HG03354 (cell line): Measurements from ENCODE around the gene PHAX.
"Not testable (repeated sequence)": the region's sequence is repeated elsewhere in the genome, so short reads cannot be mapped to it uniquely, and the experiment has no call there.

Source experiments
- ATAC-seq: cut with Tn5 transposase; IDR thresholded peaks from one replicate; pipeline ENCODE4 v1.9.1; 2021; ENCODE audit warnings: mild to moderate bottlenecking; ENCODE audit not compliant: unreplicated experiment, poor library complexity, severe bottlenecking

Gene PHAX

DNA sequence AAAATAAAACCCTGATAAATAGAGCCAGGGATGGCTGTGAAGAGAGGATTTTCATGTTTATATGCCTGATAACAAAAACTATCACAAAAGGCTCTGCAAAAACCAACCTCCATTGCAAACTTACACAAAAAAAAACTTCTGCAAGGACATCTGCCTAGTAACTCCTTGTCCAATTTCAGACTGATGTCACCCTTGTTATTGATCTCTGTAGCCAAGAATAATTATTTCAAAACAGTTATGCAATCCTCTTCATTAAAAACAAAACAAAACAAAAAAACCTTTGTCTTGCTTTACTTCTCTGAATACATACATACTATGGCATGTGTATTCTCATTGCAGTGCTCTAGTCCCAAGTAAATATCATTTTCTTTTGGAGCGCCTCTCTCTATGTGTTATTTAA is 49.7 kb downstream of the PHAX start:
- ATAC-seq: no peak

DNA sequence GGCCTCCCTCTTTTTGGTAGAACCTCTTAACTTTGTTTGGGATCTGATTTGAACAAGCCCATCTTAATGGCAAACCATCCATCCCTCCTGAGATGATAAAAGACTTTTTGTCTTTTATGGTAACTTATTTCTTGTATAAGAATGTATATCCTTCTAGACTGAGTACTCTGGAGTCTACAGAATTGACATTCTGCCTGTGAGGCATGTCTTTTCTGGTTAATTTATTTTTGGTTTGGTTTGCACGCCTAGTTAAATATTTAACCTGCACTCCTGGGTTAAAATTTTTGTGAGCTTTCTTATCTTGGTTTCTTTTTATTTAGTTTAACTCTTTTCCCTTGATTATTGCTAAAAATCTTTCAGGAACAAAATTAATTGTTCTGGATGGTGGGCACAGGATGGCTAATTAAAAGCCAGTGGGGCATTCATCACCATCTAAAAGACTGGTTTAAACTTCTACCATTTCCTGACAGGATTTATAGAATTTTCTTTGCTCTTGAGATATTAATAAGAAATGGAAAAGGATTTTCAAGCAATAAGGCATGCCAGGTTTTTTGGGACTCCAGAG is 50.3 kb downstream of the PHAX start:
- no peak for ATAC-seq

DNA sequence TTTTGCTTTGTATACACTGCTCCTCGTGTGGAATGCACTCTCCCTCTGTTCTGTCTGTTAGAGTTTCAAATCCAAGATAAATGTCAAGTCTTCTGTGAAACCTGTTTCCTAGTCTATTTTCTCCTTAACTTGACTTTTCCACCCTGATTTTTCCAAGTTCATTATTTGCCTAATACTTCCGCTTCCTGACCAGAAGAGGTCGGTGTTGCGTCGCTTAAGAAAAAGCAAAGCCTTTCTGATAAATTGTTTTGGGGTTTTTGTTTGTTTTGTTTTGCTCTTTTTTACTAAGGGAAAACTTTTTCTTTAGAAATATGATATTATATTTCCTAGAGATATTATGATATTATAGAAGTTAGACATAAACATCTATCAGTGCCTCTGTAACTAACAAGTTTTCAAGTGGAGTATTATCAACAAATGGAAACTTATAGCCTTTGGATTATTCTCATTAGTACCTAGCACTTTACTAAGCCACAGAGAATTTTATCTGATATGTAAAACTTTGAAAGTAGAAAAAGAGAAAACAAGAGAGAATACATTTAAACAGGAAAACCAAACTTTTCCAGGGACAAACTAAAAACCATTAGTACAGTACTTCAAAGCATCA is 55.8 kb downstream of the PHAX start:
- no peak for ATAC-seq

DNA sequence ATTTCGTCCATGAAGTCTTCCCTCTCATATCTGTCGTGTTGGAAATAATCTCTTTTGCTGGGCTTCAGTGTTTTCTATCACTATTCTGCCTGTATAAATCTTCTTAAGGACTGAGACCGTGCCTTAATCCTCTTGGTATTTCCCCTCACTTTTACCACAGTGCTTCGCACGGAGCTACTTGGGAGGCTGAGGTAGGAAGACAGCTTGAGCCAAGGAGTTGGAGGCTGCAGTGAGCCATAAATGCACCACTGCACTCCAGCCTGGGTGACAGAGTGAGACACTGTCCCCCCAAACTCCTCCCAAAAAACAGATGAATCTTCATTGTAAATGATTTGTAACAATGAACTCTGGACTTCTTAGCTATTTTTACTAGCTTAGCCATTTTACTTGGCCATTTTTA is 57.8 kb downstream of the PHAX start:
- no peak for ATAC-seq

GRCh38 chr5:126659805-126660482 is 59.2 kb downstream of the PHAX start:
- peak; percentile 66 for ATAC-seq

GRCh38 chr5:126664586-126664985 is 63.8 kb downstream of the PHAX start:
- ATAC-seq: no peak

DNA sequence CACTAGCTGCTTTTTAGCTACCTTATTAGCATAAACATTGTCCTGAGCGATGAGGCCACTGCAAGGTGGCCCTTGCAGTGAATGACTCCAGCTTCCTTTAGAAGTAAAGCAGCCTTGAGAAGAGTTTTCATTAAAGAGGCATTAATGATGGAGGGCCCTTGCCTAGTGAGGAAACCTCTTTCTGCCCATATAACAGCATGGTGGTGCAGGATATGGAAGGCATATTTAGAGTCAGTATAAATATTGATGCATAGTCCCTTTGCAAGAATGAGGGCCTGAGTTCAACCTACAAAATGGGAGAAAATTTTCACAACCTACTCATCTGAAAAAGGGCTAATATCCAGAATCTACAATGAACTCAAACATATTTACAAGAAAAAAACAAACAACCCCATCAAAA is 69.4 kb downstream of the PHAX start:
- not testable (repeated sequence) for ATAC-seq

- not testable (repeated sequence) for ATAC-seq
Measured at GRCh38 chr5:126671681-126672080, 70.9 kb downstream of the PHAX start.

DNA sequence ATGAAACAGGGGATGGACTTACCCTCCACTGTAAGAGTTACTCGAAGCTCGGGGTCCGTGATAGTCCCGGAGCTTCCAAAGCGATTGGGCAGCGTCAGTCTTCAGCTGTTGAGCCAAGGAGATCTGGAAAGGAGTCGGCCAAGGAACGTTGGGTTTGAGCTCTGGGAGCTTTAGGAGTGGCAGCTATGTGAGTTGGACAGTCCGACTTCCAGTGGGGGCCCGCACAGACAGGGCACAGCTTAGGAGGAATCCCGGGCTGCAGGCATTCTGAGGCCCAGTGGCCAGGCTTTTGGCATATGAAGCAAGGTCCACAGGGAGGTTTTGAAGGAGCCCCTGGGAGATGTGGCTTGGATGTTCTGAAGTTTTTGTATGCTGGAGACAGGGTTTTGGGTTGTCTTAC is 72.7 kb downstream of the PHAX start:
- no peak for ATAC-seq

- no peak for ATAC-seq
Measured at GRCh38 chr5:126674145-126674544, 73.4 kb downstream of the PHAX start.

- ATAC-seq: no peak
Measured at GRCh38 chr5:126675338-126675737, 74.6 kb downstream of the PHAX start.

GRCh38 chr5:126676195-126676624 is 75.5 kb downstream of the PHAX start:
- ATAC-seq: peak; percentile 74
